ENCODE measurements around the gene MTG2. TPM values are rescaled to one million over a fixed set of nuclear protein-coding genes. Genes with fewer than 3 reads are reported as not detected.

The MTG2 gene
- total and polyA plus RNA-seq, 2 experiments from 2014 or later, result 11.3 to 11.7 TPM

DNA sequence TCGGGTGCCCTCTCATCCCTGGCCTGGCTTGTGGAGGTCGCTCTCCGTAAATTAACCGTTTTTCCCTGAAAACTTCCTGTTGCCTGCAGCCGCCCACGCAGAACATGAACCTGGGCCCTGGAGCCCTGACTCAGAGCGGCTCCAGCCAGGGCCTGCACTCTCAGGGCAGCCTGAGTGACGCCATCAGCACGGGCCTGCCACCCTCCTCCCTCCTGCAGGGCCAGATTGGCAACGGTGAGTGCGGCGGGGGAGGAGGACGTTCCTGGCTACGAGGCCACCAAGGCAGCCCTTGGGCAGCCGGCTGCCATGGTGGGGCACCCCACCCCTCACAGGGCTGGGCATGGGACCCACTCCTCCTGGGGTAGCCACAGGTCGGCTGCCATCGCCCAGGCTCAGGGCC lies 21.5 kb upstream of the MTG2 start:
- H3K4me1 ChIP-seq (ENCODE audit: insufficient read depth), result peaks cover 5% of the 10 kb centered on the region
- no peaks in the 10 kb centered on the region for H3F3A ChIP-seq (replicated peaks; ENCODE audit: low read depth)
- no peak overlapping the region for H2AFZ ChIP-seq
- H3K4me2 ChIP-seq, result no peak overlapping the region
- Mint-ChIP-seq H3K4me1 (peaks cover under 1% of the 10 kb centered on the region), H3K36me3 (ENCODE audit: low read depth) (peaks cover 51% of the 10 kb centered on the region), H3K9me3 (no peaks in the 10 kb centered on the region), H3K4me3 (no peak overlapping the region), H3K27me3 (ENCODE audit: insufficient read depth, low read depth, poor library complexity) (peaks cover 2% of the 10 kb centered on the region), H3K27ac (no peak overlapping the region)
- no peaks in the 10 kb centered on the region for H3K9me2 ChIP-seq (ENCODE audit: insufficient read depth)
- H3K4me3 ChIP-seq, result no peak overlapping the region
- H3K79me2 ChIP-seq (replicated peaks; ENCODE audit: insufficient read depth), result peaks cover 23% of the 10 kb centered on the region
- TF ChIP-seq EZH2 (IDR thresholded peaks at IDR 0.05; ENCODE audit: low read depth, unreplicated experiment) (no peak), JUNB (IDR thresholded peaks at IDR 0.05; ENCODE audit: unreplicated experiment) (no peak), STAT1 (IDR thresholded peaks at IDR 0.05; ENCODE audit: unreplicated experiment) (no peak), ZNF114 (CRISPR knock-in tag; IDR thresholded peaks at IDR 0.05) (no peak), CREB1 (CRISPR knock-in tag; IDR thresholded peaks at IDR 0.05; ENCODE audit: low read depth) (no peak), EZH2phosphoT487 (IDR thresholded peaks at IDR 0.05; ENCODE audit: unreplicated experiment) (no peak), POLR2AphosphoS5 (IDR thresholded peaks at IDR 0.05; ENCODE audit: low read depth) (no peak)
- TF ChIP-seq, protein P1, sequence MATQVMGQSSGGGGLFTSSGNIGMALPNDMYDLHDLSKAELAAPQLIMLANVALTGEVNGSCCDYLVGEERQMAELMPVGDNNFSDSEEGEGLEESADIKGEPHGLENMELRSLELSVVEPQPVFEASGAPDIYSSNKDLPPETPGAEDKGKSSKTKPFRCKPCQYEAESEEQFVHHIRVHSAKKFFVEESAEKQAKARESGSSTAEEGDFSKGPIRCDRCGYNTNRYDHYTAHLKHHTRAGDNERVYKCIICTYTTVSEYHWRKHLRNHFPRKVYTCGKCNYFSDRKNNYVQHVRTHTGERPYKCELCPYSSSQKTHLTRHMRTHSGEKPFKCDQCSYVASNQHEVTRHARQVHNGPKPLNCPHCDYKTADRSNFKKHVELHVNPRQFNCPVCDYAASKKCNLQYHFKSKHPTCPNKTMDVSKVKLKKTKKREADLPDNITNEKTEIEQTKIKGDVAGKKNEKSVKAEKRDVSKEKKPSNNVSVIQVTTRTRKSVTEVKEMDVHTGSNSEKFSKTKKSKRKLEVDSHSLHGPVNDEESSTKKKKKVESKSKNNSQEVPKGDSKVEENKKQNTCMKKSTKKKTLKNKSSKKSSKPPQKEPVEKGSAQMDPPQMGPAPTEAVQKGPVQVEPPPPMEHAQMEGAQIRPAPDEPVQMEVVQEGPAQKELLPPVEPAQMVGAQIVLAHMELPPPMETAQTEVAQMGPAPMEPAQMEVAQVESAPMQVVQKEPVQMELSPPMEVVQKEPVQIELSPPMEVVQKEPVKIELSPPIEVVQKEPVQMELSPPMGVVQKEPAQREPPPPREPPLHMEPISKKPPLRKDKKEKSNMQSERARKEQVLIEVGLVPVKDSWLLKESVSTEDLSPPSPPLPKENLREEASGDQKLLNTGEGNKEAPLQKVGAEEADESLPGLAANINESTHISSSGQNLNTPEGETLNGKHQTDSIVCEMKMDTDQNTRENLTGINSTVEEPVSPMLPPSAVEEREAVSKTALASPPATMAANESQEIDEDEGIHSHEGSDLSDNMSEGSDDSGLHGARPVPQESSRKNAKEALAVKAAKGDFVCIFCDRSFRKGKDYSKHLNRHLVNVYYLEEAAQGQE (IDR thresholded peaks at IDR 0.05; ENCODE audit: unreplicated experiment), result no peak
- TF ChIP-seq, protein P2, sequence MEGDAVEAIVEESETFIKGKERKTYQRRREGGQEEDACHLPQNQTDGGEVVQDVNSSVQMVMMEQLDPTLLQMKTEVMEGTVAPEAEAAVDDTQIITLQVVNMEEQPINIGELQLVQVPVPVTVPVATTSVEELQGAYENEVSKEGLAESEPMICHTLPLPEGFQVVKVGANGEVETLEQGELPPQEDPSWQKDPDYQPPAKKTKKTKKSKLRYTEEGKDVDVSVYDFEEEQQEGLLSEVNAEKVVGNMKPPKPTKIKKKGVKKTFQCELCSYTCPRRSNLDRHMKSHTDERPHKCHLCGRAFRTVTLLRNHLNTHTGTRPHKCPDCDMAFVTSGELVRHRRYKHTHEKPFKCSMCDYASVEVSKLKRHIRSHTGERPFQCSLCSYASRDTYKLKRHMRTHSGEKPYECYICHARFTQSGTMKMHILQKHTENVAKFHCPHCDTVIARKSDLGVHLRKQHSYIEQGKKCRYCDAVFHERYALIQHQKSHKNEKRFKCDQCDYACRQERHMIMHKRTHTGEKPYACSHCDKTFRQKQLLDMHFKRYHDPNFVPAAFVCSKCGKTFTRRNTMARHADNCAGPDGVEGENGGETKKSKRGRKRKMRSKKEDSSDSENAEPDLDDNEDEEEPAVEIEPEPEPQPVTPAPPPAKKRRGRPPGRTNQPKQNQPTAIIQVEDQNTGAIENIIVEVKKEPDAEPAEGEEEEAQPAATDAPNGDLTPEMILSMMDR (conservative IDR thresholded peaks at IDR 0.05; ENCODE audit: low read depth in 2 of 2), result no peak
- TF ChIP-seq, protein P3, sequence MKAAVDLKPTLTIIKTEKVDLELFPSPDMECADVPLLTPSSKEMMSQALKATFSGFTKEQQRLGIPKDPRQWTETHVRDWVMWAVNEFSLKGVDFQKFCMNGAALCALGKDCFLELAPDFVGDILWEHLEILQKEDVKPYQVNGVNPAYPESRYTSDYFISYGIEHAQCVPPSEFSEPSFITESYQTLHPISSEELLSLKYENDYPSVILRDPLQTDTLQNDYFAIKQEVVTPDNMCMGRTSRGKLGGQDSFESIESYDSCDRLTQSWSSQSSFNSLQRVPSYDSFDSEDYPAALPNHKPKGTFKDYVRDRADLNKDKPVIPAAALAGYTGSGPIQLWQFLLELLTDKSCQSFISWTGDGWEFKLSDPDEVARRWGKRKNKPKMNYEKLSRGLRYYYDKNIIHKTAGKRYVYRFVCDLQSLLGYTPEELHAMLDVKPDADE (IDR thresholded peaks at IDR 0.05), result no peak
- TF ChIP-seq, protein P4, sequence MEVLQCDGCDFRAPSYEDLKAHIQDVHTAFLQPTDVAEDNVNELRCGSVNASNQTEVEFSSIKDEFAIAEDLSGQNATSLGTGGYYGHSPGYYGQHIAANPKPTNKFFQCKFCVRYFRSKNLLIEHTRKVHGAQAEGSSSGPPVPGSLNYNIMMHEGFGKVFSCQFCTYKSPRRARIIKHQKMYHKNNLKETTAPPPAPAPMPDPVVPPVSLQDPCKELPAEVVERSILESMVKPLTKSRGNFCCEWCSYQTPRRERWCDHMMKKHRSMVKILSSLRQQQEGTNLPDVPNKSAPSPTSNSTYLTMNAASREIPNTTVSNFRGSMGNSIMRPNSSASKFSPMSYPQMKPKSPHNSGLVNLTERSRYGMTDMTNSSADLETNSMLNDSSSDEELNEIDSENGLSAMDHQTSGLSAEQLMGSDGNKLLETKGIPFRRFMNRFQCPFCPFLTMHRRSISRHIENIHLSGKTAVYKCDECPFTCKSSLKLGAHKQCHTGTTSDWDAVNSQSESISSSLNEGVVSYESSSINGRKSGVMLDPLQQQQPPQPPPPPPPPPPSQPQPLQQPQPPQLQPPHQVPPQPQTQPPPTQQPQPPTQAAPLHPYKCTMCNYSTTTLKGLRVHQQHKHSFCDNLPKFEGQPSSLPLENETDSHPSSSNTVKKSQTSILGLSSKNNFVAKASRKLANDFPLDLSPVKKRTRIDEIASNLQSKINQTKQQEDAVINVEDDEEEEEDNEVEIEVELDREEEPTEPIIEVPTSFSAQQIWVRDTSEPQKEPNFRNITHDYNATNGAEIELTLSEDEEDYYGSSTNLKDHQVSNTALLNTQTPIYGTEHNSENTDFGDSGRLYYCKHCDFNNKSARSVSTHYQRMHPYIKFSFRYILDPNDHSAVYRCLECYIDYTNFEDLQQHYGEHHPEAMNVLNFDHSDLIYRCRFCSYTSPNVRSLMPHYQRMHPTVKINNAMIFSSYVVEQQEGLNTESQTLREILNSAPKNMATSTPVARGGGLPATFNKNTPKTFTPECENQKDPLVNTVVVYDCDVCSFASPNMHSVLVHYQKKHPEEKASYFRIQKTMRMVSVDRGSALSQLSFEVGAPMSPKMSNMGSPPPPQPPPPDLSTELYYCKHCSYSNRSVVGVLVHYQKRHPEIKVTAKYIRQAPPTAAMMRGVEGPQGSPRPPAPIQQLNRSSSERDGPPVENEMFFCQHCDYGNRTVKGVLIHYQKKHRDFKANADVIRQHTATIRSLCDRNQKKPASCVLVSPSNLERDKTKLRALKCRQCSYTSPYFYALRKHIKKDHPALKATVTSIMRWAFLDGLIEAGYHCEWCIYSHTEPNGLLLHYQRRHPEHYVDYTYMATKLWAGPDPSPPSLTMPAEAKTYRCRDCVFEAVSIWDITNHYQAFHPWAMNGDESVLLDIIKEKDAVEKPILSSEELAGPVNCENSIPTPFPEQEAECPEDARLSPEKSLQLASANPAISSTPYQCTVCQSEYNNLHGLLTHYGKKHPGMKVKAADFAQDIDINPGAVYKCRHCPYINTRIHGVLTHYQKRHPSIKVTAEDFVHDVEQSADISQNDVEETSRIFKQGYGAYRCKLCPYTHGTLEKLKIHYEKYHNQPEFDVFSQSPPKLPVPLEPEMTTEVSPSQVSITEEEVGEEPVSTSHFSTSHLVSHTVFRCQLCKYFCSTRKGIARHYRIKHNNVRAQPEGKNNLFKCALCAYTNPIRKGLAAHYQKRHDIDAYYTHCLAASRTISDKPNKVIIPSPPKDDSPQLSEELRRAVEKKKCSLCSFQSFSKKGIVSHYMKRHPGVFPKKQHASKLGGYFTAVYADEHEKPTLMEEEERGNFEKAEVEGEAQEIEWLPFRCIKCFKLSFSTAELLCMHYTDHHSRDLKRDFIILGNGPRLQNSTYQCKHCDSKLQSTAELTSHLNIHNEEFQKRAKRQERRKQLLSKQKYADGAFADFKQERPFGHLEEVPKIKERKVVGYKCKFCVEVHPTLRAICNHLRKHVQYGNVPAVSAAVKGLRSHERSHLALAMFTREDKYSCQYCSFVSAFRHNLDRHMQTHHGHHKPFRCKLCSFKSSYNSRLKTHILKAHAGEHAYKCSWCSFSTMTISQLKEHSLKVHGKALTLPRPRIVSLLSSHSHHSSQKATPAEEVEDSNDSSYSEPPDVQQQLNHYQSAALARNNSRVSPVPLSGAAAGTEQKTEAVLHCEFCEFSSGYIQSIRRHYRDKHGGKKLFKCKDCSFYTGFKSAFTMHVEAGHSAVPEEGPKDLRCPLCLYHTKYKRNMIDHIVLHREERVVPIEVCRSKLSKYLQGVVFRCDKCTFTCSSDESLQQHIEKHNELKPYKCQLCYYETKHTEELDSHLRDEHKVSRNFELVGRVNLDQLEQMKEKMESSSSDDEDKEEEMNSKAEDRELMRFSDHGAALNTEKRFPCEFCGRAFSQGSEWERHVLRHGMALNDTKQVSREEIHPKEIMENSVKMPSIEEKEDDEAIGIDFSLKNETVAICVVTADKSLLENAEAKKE (CRISPR knock-in tag; IDR thresholded peaks at IDR 0.05), result no peak
- peaks cover 20% of the 10 kb centered on the region for H3K36me3 ChIP-seq (ENCODE audit: insufficient read depth)
- no peak for DNase-seq (ENCODE audit: low spot score)
- H3K27me3 ChIP-seq (ENCODE audit: insufficient read depth), result no peaks in the 10 kb centered on the region
- peaks cover 5% of the 10 kb centered on the region; the same call in 1 of the 2 replicates for H4K20me1 ChIP-seq (replicated peaks; ENCODE audit: insufficient read depth)
- no peak overlapping the region for H3K27ac ChIP-seq (ENCODE audit: low read depth)
- ATAC-seq, result no peak

Data from GM23338 (cell line).